ENCODE measurements around the gene UBFD1.
"Not testable (repeated sequence)": the region's sequence is repeated elsewhere in the genome, so short reads cannot be mapped to it uniquely, and the experiment has no call there.

The UBFD1 gene

GRCh38 chr16:23527961-23528643, 29.4 kb upstream of the UBFD1 start:
- DNase-seq (ENCODE audit: low spot score), result no peak

- DNase-seq (ENCODE audit: low spot score), result no peak
These were observed 28.8 kb upstream of the UBFD1 start for GRCh38 chr16:23528644-23529310.

GRCh38 chr16:23530062-23530461, 27.5 kb upstream of the UBFD1 start:
- no peak for DNase-seq (ENCODE audit: low spot score)

GRCh38 chr16:23532448-23532847, 25.1 kb upstream of the UBFD1 start:
- no peak for DNase-seq (ENCODE audit: low spot score)

- DNase-seq (ENCODE audit: low spot score), result no peak
These were observed 22.4 kb upstream of the UBFD1 start for GRCh38 chr16:23534868-23535860.

- DNase-seq (ENCODE audit: low spot score), result no peak
These were observed 21.6 kb upstream of the UBFD1 start for GRCh38 chr16:23535901-23536300.

- no peak for DNase-seq (ENCODE audit: low spot score)
These were observed 20.1 kb upstream of the UBFD1 start for GRCh38 chr16:23537390-23537789.

- no peak for DNase-seq (ENCODE audit: low spot score)
These were observed 18.6 kb upstream of the UBFD1 start for GRCh38 chr16:23538919-23539278.

- DNase-seq (ENCODE audit: low spot score), result no peak
These were observed 17.3 kb upstream of the UBFD1 start for GRCh38 chr16:23539984-23540816.

- DNase-seq (ENCODE audit: low spot score), result not testable (repeated sequence)
These were observed 16.7 kb upstream of the UBFD1 start for GRCh38 chr16:23540817-23541178.

- DNase-seq (ENCODE audit: low spot score), result no peak
These were observed 13.1 kb upstream of the UBFD1 start for GRCh38 chr16:23544436-23544835.

- DNase-seq (ENCODE audit: low spot score), result no peak
These were observed 7.6 kb upstream of the UBFD1 start for GRCh38 chr16:23549938-23550337.

- DNase-seq (ENCODE audit: low spot score), result no peak
These were observed 5.4 kb upstream of the UBFD1 start for GRCh38 chr16:23552161-23552560.

- DNase-seq (ENCODE audit: low spot score), result no peak
These were observed 3.0 kb upstream of the UBFD1 start for GRCh38 chr16:23554536-23554935.

- DNase-seq (ENCODE audit: low spot score), result peak; percentile 37
These were observed 514 bp downstream of the UBFD1 start for GRCh38 chr16:23557779-23558702.

- DNase-seq (ENCODE audit: low spot score), result no peak
These were observed 4.1 kb downstream of the UBFD1 start for GRCh38 chr16:23561586-23561985.

GRCh38 chr16:23562505-23562904, 5.0 kb downstream of the UBFD1 start:
- DNase-seq (ENCODE audit: low spot score), result no peak

- no peak for DNase-seq (ENCODE audit: low spot score)
These were observed 5.7 kb downstream of the UBFD1 start for GRCh38 chr16:23563186-23563585.

GRCh38 chr16:23564575-23565363, 7.2 kb downstream of the UBFD1 start:
- DNase-seq (ENCODE audit: low spot score), result no peak

GRCh38 chr16:23566724-23567123, 9.2 kb downstream of the UBFD1 start:
- DNase-seq (ENCODE audit: low spot score), result no peak
